ENCODE data around the gene TBC1D22B.

The TBC1D22B gene, protein sequence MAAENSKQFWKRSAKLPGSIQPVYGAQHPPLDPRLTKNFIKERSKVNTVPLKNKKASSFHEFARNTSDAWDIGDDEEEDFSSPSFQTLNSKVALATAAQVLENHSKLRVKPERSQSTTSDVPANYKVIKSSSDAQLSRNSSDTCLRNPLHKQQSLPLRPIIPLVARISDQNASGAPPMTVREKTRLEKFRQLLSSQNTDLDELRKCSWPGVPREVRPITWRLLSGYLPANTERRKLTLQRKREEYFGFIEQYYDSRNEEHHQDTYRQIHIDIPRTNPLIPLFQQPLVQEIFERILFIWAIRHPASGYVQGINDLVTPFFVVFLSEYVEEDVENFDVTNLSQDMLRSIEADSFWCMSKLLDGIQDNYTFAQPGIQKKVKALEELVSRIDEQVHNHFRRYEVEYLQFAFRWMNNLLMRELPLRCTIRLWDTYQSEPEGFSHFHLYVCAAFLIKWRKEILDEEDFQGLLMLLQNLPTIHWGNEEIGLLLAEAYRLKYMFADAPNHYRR

DNA sequence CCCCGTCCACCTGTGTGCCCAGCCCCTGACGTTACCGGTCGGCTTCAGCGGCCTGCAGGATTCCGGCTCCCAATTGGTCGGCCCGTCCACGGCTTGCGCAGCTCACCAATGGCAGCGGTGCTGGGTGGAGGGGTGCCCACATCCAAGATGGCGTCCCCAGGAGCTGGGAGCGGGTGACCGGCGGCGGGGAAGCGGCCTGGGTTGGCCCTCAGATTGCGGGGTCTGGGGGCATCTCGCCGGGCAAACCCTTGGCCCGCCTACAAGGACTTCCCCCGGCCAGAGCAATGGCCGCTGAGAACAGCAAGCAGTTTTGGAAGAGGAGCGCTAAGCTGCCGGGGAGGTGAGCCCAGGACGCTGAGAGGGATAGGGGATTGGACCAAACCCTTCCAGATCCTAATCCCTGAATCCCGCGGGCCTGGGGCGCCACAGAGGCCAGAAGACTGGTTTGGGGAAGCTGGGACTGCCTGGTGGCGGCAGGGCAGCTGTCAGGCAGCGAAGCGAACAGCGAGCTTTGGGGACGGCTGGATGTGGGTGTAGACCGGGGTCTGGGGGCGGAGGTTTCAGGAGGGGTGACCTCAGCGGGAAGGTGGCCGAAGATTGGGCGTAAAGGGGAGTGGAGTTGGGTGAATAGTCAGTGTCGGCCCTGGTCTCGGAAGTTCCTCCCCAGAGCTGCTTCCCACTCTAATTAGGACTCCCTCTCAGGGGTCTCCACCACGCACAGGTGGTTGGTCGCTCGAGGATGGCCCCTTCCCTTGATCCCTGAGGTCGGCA is at the start of gene TBC1D22B, which contains the start of gene TMEM217:
Gene TBC1D22B, plus strand, starts transcription at position 139 of the 771 bp plus-strand sequence. Its CDS starts 146 bp downstream, at position 285.
Gene TMEM217, minus strand, starts transcription at position 511 of the 771 bp plus-strand sequence. CDS start 39,114 bp downstream, outside the sequence.
- peak; percentile 98 for DNase-seq (ENCODE audit: low spot score)

DNA sequence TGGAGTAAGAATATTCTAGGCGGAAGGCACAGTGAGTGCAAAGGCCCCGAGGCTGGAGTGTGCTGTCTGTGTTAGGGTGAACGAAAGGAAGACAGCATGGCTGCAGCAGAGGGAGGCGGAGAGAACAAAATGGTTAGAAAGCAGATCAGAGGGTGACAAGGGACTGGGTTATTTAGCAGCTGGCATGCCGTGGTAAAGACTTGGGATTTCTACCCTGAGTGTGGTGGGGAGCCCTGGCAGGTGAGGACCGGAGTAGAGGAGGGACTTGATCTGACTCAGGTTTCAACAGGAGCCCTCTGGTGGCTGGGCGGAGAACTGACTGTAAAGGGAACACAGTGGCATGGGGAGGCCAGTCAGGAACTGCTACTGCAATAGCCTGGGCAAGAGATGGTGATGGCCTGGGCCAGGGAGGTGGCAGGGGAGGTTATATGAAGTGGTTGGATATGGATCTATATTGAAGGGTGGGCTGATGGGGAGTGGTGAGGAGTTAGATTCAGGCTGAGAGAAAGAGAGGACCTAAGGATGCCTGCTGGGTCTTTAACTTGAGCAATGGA is 49.6 kb upstream of the TBC1D22B start:
- peak; percentile 84 for DNase-seq (ENCODE audit: low spot score)

DNA sequence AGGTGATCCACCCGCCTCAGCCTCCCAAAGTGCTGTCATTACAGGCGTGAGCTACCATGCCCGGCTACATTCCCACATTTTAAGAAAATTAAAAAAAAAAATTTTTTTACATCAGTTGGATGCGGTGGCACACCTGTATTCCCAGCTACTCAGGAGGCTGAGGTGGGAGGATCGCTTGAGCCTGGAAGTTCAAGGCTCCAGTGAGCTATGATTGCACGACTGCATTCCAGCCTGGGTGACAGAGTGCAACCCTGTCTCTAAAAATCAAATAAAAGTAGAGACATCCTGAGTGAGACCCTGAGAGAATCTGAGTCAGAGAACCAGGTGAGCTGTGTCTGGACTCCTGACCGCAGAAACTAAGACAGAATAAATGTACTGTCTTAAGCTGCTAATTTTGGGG is 48.8 kb upstream of the TBC1D22B start:
- no peak for DNase-seq (ENCODE audit: low spot score)

DNA sequence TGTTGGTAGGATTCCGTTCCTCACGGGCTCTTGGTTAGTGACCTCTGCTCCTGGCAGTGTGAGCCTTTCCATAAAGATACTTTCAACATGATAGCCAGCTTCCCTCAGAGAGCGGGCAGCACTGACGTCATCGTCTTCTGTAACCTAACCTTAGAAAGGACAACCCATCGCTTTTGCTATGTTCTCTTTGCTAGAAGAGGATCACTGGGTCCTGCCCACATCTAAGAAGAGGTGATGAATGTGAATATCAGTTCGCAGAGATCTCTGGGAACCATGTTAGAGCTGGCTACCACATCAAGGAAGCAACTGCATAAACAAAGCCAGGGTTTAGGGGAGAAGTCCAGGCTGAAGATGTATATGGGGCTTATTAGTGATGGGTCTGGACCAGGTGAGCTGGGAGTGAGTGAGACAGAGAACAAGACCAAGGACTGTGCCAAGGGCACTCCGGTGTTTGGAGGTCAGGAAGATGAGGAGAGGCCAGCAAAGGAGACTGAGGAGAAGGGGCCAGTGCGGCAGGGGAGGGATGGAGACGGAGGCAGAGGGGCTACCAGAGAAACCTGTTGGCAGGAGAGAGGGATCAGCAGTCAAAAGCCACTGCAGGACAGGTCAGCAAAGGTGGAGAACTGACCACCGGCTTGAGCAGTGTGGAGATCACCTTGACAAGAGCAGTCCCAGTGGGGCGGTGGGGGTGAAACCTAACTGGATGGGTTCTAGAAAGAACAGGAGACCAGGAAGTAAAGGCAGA is 47.9 kb upstream of the TBC1D22B start:
- DNase-seq (ENCODE audit: low spot score): no peak

DNA sequence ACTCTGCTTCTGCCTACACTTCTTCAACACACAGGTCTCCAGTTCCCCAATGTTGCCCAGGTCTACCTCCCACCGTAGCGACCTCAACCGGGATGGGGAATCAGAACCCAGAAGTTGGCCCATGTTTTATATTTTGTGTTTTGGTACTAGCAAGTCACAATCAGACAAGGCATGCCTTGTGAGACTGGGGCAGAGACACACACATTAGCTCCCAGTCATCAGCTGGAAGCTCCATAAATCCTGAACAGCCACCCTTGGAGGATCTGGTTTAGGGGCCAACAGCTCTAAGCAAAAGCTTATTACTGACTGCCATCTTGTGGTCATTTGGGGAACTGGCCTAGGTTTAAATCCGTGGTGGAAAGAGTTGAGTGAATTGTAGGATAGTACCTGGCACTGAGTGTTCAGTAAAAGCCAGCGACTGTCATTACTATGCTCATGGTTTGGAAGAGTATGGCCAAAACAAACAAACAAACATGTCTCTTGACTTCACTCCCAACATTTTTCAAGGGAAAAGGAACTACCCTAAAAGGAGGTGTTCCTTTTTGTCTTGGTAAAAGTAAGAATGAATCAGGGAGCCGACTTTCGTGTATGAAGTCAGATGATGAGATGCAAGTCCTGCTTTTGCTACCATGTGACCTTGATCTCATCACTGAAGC is 47.1 kb upstream of the TBC1D22B start:
- DNase-seq (ENCODE audit: low spot score): peak; percentile 76

DNA sequence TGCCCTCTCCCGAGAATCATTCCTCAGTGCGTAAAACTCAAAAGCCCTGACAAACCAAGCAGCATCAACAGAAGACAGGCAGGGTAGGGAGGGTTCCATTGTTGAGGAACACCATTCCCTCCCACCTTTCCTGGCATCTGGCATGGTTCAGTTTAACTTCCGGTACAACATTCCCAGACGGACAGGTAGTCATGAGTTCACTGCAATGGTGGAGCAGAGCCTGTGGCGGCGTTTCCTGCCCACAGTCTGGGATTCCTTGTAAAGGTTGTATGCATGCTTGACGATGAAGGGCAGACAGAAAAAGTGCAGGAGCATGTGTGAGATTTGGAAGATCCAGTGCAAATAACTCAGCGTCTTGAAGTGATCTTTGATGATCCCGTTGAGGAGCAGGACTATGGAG is 45.3 kb upstream of the TBC1D22B start:
- DNase-seq (ENCODE audit: low spot score): no peak

DNA sequence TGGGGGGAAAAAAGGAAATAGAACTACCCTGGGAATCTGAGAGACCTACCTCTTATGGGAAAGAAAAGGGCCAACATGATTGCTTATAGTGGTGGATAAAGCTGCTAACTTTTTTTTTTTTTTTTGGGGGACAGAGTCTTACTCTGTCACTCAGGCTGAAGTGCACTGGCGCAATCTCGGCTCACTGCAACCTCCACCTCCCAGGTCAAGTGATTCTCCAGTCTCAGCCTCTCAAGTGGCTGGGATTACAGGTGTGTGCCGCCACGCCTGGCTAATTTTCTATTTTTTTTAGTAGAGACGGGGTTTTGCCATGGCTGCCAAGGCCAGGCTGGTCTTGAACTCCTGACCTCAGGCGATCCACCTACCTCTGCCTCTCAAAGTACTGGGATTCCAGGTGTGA is 39.5 kb upstream of the TBC1D22B start:
- DNase-seq (ENCODE audit: low spot score): no peak

DNA sequence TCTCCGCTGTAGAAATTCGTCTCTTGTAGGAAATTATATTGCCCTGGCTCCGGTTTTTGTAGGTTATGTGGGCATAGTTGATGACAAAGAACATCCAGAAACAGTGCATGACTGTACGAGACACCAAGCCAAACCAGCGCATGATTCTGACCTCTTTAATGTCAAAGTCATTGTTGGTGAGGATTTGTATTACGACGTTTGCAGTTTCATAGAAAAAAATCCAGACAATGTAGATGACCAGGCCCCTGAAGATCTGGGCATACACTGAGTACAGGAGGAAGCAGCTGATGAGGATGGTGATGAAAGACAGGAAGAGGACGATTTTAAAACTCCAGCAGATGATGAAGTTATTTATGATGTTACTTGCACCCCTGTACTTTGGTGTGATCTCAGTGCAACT is 39.1 kb upstream of the TBC1D22B start:
- DNase-seq (ENCODE audit: low spot score): no peak

DNA sequence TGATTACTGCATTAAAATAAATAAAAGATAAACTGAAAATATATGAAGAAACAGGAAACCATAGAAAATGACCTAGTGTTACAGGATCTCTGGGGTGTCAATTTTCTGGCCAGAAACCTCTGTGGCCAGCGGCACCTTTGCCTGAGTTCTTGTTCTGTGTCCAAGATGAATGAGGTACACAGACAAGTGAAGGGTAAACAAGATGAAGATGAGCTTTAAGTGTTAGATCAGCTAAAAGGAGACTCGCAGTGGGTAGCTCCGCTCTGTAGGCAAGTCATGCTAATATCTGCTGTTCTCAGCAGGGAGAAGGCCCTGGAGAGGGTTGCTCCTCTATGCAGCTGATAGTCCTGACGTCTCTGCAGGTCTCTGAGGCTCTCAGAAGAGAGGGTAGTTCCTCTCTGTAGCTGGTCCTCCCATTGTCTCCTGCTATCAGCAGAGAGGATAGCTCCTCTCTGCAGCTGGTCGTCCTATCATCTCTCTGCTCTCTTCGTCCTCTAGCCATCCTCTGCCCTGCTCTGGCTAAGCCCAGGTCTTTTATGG is 35.9 kb upstream of the TBC1D22B start:
- no peak for DNase-seq (ENCODE audit: low spot score)

DNA sequence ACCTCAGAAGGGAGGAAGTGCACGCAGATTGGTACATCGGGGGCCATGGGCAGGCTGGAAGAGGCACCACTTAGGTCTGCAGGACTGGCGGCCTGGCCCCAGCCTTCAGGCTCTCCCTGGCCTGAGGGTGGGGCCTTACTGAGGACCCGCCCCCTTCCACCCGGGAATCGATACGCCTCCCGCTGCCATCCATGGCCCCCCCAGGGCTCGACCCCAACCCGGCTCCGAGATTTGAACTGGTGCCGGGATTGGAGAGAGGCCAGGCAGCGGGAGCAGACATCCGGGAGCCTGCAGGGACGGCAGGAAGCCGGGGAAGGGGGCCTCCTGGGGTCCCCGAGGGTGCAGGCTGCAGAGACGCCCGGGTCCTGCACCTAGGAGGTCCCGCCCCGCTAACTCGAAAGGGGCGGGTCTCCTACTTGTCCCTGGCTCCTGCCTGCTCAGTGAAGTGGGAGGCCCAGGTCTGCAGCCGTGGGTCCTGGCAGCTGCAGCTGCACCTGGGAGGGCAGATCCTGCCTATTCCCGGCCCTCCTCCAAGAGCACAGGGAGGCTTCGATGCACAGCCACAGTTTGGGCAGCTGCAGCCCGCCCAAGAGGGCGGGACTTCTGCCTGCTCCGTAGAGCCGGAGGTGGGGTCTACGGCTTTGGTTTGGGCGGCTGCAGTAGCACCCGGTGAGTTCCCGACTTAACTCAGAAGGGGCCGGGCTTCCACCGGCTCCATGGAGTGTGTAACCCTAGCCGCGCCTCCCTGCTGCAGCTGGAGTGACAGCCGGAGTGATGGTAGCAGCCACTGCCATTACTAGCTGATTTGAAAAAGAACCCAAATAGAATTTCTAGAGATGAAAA is 35.2 kb upstream of the TBC1D22B start:
- DNase-seq (ENCODE audit: low spot score): peak; percentile 90

DNA sequence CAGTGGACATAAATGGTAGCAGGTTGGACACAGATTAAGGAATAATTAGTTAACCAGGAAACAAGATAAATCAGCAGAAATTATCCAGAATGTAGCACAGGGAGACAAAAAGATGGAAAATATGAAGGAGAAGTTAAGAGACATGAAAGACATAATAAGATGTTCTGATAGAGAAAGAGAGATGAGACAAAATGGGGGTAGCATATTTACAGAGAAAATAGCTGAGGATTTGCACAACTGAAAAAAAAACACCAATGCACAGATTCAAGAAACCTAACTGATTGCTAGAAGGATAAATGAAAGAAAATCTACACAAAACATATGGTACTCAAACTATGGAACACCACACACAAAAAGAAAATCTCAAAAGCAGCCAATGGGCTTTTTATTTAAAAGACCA is 34.6 kb upstream of the TBC1D22B start:
- no peak for DNase-seq (ENCODE audit: low spot score)

DNA sequence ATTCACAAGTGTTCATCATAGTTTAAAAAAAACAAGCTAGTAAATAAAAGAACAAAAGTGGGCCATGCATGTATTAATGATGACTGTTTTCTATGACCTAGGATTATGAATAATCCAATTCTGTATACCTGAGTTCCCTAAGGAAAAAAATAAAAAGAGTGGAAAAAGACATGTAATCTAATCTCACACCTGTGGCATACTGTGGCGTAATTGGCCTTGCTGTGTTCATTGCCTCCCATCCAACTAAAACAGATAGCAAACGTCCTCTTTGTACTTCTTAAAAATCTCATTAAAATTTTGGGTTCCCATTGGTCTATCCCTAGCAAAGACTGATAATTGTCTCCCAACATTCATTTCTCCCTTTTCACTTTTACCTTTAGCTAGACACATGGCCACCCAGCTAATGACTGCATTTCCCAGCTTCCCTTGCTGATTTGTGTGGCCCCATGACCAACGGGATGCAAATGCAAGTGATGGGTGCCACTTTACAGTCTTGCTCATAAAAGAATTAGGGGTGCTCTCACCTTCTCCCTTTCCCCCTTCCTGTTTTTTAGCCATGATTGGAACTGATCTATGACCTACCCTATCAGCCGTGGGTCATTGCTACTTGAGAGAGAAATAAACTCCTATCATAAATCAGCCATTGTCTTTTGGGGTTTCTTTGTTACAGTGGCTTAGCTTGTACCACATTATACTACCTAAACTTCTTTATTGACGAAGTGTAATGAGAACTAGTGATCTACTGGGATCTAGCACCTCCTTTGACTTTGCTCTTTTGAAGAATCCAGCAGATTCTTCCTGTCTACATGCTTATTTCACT is 32.0 kb upstream of the TBC1D22B start:
- no peak for DNase-seq (ENCODE audit: low spot score)

DNA sequence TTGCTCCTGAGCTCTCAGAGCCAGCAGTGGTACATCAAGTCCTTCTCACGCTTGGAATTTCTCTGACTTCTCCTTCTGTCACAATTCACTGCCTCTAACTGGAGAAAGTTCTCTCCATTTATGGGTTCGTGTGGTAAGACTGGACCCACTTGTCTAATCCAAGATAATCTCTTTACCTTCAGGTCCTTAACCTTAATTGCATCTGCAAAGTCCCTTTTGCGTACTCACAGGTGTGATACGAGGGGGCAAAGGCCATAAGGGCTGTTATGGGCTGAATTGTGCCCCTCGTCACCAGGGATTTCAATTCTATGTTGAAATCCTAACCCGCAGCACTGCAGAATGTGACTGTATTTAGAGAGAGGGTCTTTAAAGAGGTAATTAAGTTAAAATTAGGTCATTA is 27.5 kb upstream of the TBC1D22B start:
- DNase-seq (ENCODE audit: low spot score): no peak

DNA sequence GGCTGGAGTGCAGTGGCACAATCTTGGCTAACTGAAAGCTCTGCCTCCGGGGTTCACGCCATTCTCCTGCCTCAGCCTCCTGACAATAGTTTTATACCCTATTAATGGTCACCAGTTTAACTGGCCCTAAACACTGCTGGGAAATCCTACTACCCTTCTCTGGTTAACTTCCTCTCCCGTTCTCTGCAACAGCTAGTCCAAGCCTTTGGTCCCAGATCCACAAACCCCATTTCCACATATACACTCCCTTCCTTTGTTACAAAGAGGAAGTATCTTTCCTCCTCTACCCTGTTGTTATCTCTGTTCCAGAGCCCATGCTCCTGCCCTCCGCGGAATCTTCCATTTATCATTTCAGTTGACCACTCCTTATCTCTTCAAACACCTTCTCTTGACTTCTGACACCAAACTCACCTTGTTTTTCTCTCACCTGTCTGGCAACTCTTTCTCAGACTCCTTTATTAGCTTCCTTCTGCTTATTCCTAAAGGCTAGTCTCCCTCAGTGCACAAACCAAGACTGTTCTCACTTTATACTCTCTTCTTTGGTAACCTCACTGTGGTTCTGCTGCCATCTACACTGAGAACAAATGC is 25.0 kb upstream of the TBC1D22B start:
- no peak for DNase-seq (ENCODE audit: low spot score)

DNA sequence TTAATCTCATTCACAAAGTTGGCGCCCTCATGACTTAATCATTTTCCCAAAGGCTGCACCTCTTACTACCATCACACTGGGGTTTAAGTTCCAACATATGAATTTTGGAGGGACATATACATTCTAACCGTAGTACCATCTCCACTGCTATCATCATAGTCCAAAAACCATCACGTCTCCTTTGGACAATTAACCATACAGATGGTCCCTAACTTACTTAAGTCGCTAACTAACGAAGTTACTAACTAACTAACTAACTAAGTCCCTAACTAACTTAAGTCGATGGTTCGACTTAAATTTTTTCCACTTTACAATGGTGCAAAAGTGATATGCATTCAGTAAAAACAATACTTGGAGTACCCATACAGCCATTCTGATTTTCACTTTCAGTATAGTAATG is 24.0 kb upstream of the TBC1D22B start:
- no peak for DNase-seq (ENCODE audit: low spot score)

DNA sequence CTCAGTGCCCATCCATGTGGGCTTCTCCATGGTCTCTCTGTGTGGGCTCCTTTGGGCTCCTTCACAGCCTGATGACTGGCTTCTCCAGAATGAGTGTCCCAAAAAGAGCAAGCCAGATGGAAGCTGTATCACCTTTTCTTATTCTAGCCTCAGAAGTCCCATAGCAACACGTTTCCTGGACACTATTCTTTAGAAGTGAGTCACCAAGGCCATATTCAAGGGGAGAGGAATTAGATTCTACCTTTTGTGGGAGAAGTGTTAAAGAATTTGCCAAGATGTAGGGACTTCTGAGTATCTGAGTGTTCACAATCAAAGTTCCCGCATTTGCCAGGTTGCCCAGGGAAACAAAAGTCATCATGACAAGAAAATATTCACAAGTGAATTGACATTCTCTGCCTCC is 20.7 kb upstream of the TBC1D22B start:
- no peak for DNase-seq (ENCODE audit: low spot score)

DNA sequence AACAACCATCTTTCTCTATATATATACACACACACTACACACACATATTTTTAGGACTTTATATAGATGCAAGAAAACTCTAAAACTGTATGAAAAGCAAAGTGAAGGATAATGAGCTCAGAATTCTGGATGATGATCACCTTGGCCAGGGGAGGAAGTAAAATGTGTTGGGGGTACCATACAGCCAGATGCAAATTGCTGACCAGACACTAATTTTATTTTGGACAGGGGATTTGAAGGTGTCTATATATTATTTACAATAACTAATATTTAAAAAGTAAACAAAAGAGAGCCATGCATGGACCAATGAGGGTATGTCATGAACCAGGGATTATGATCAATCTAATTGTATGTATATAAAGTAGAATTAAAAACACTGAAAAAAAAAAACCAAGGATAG is 19.8 kb upstream of the TBC1D22B start:
- DNase-seq (ENCODE audit: low spot score): no peak

DNA sequence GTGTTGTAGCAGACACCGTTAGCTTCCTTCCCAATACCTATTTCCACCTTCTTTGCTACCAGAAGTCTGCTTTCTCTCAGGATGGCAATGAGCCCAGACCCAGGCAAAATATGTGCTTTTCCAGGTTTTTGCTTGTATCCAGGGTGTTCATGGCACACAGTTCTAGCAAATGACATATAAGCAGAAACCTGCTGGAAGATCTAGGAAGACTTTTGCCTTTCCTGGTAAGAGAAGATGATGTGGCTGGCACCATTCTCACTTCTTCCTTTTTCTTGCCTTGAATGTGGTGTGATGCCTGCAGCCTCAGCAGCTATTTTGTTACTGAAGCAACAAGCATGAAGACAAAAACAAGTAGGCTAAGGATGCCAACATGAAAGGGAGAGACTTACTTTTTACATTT is 19.2 kb upstream of the TBC1D22B start:
- DNase-seq (ENCODE audit: low spot score): no peak

DNA sequence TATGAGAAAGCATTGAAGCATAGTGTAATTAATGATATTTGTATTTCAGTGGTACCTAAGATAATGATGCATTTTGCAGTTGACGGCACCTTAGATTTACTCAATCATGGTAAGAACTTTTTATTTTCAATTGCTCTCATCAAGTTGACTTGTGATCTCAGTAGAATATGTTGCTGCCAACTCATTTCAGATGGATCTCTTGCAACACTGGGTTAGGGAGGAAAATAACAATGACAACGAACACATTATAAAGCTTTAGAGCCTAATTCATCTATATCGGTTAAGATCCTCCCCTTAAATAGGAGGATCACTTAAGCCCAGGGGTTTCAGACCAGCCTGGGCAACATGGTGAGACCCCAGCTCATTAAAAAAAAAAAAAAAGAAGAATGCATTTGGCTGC is 18.0 kb upstream of the TBC1D22B start:
- DNase-seq (ENCODE audit: low spot score): no peak

Data from ecto neural progenitor cell (in vitro differentiated cells).